OCI-LY7 (cell line): ENCODE results near the gene DLX5. TPM values are rescaled to one million over a fixed set of nuclear protein-coding genes. Genes with fewer than 3 reads are reported as not detected.

ENCODE experiments used
- BruUV-seq: library from RNA; stranded (reverse); fragments of 400-500 nt; replicated peaks from 2 replicates; lab custom pipeline; 2021; lab: Mats Ljungman, UMichigan
- CTCF ChIA-PET: fragments of 300-600 bp; sonication (Branson Sonifier 250); formaldehyde crosslinking; loops from one replicate; lab custom pipeline; 2022; ENCODE audit warnings: antibody characterized with exemption; ENCODE audit not compliant: unreplicated experiment; lab: Charles Lee
- POLR2A ChIA-PET: fragments of 300-600 bp; sonication (Branson Sonifier 250); formaldehyde crosslinking; loops from one replicate; lab custom pipeline; 2022; ENCODE audit warnings: antibody characterized with exemption; lab: Charles Lee
- DNase-seq: peaks from one replicate; pipeline ENCODE4 v3.0.0-alpha.2; 2015; ENCODE audit warnings: low spot score
- H2AFZ ChIP-seq: fragments of 200-600 bp; sonication (generic), shearing (Covaris generic); 2 replicates; pipeline ENCODE4 v1.6.1; 2014; ENCODE audit warnings: mild to moderate bottlenecking, antibody characterized with exemption, low read length, moderate library complexity
- H3K27ac ChIP-seq: fragments of 200-600 bp; sonication (generic); 2 replicates; pipeline ENCODE4 v1.5.1; 2014; ENCODE audit warnings: mixed run types, low read depth, mild to moderate bottlenecking, moderate library complexity, low read length, inconsistent platforms; ENCODE audit not compliant: poor library complexity, severe bottlenecking
- H3K36me3 ChIP-seq: fragments of 200-600 bp; sonication (generic); 2 replicates; pipeline ENCODE4 v1.6.1; 2014; ENCODE audit warnings: mild to moderate bottlenecking, antibody characterized with exemption, low read length, moderate library complexity, mixed read lengths; ENCODE audit not compliant: insufficient read depth
- H3K4me1 ChIP-seq: fragments of 200-600 bp; sonication (generic); 2 replicates; pipeline ENCODE4 v1.5.1; 2014; ENCODE audit warnings: mild to moderate bottlenecking, low read length; ENCODE audit not compliant: insufficient read depth, poor library complexity, severe bottlenecking
- H3K4me2 ChIP-seq: fragments of 200-600 bp; sonication (generic); 2 replicates; pipeline ENCODE4 v1.6.1; 2014; ENCODE audit warnings: mild to moderate bottlenecking, low read length
- H3K4me3 ChIP-seq: fragments of 200-600 bp; sonication (generic); 2 replicates; pipeline ENCODE4 v1.5.1; 2014; ENCODE audit warnings: mild to moderate bottlenecking, low read depth, low read length; ENCODE audit not compliant: poor library complexity, severe bottlenecking
- H3K79me2 ChIP-seq: fragments of 200-600 bp; sonication (generic); 2 replicates; pipeline ENCODE4 v1.6.1; 2016; ENCODE audit warnings: low read depth, mild to moderate bottlenecking, low read length, moderate library complexity, mixed read lengths; ENCODE audit not compliant: insufficient read depth
- H3K9me2 ChIP-seq: fragments of 200-600 bp; sonication (generic); 2 replicates; pipeline ENCODE4 v1.6.1; 2016; ENCODE audit warnings: mild to moderate bottlenecking, low read length, mixed read lengths; ENCODE audit not compliant: insufficient read depth
- H3K9me3 ChIP-seq: fragments of 200-600 bp; sonication (generic); 2 replicates; pipeline ENCODE4 v1.6.1; 2014; ENCODE audit warnings: mild to moderate bottlenecking, mixed run types, low read length, mixed read lengths
- H4K20me1 ChIP-seq: fragments of 200-600 bp; sonication (generic); 2 replicates; pipeline ENCODE4 v1.6.1; 2014; ENCODE audit warnings: mild to moderate bottlenecking, antibody characterized with exemption, low read length, moderate library complexity, mixed read lengths; ENCODE audit not compliant: insufficient read depth
- EZH2phosphoT487 ChIP-seq: fragments of 200-600 bp; sonication (generic); IDR thresholded peaks from 2 replicates; pipeline ENCODE4 v1.6.1; 2018; ENCODE audit warnings: low read depth, borderline replicate concordance, mild to moderate bottlenecking, mixed run types, antibody characterized with exemption, low read length, moderate library complexity, mixed read lengths
- intact Hi-C: fragments of 100-400 bp; cut with micrococcal nuclease; formaldehyde crosslinking; loops from one replicate; pipeline ENCODE4 v1.10.0; 2022; ENCODE audit not compliant: unreplicated experiment
- total RNA-seq, 2 experiments: library from RNA; depleted of rRNA in 1 of 2; stranded (reverse); fragments of >200 nt in 1 of 2; shearing (Covaris generic) in 1 of 2; gene quantifications; 2 replicates each; pipeline ENCODE4 v1.2.3, GENCODE V29; 2014 to 2022
- TF ChIP-seq, protein P1 (sequence below): fragments of 200-600 bp; sonication (generic); conservative IDR thresholded peaks from 2 replicates; pipeline ENCODE4 v1.5.1; 2014; ENCODE audit warnings: mild to moderate bottlenecking, antibody characterized with exemption, low read length, moderate library complexity, mixed read lengths

The DLX5 gene
- total RNA-seq, 2 experiments from 2014 or later = not detected

DNA sequence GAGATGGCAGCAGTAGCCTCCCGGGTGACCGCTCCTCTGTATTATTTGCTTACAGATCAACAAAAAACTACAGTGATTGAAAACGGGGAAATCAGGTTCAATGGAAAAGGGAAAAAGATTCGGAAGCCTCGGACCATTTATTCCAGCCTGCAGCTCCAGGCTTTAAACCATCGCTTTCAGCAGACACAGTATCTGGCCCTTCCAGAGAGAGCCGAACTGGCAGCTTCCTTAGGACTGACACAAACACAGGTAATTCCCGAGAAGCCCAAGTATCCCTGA lies 17.1 kb downstream of the DLX5 start:
- H4K20me1 ChIP-seq = no peaks in the 10 kb centered on the region

DNA sequence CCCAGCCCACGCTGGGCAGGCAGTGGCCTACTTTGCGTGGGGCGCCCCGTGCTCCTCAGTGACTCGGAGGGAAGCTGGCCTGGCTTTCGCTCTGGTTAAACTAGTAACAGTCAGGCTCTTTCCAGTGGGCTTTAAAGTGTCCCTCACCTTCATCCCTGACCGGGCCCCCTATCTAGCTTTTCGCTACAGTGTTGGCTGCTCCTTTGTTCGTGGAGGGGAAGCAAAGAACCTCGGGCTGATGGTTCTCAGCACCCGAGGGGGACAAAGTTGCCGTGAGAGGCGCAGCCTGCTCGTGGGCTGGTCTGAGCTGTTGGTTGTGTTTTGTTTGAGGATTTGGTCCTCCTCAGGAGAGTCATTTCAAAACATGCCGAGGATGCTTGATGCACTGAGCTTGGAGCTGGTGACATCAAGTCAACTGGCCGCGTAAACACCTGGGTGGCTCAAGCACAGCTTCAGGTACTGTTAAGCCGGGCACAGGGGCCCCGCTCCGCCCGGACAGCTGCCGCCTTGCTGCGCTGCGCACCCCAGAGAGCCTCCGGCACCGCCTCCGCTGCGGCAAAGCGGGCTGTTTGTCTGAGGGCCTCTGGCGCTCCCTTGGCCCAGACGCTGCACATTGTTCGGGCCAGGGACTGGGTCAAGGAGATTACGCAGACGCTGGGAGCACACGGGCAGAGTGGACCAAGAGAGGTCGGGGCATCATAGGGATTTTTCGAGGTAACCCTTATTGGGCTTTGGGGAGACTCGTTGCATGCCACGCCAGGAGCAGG lies 17.6 kb downstream of the DLX5 start:
- H3K4me3 ChIP-seq = no peak overlapping the region
- no peak for DNase-seq
- no peaks in the 10 kb centered on the region for H3K9me3 ChIP-seq
- intact Hi-C loops = no loop called here
- H3K36me3 ChIP-seq = no peaks in the 10 kb centered on the region
- H3K79me2 ChIP-seq = no peaks in the 10 kb centered on the region
- no peak overlapping the region for H2AFZ ChIP-seq
- H3K4me1 ChIP-seq = no peaks in the 10 kb centered on the region
- ChIA-PET POLR2A (no interaction called here), CTCF (interaction anchor here (1.3 kb wide), 1 partner anchor 21 kb away, joined by 4 read pairs; no protein-coding TSS in a partner anchor)
- no peak overlapping the region for H3K27ac ChIP-seq
- BruUV-seq = no TSS peak
- no peak for TF ChIP-seq EZH2phosphoT487
- TF ChIP-seq, protein P1, sequence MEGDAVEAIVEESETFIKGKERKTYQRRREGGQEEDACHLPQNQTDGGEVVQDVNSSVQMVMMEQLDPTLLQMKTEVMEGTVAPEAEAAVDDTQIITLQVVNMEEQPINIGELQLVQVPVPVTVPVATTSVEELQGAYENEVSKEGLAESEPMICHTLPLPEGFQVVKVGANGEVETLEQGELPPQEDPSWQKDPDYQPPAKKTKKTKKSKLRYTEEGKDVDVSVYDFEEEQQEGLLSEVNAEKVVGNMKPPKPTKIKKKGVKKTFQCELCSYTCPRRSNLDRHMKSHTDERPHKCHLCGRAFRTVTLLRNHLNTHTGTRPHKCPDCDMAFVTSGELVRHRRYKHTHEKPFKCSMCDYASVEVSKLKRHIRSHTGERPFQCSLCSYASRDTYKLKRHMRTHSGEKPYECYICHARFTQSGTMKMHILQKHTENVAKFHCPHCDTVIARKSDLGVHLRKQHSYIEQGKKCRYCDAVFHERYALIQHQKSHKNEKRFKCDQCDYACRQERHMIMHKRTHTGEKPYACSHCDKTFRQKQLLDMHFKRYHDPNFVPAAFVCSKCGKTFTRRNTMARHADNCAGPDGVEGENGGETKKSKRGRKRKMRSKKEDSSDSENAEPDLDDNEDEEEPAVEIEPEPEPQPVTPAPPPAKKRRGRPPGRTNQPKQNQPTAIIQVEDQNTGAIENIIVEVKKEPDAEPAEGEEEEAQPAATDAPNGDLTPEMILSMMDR = no peak
- no peak overlapping the region for H3K4me2 ChIP-seq
- H3K9me2 ChIP-seq = no peaks in the 10 kb centered on the region
- H4K20me1 ChIP-seq = no peaks in the 10 kb centered on the region

More for the DNA sequence above, 17.1 kb downstream of the DLX5 start:
- no peak for DNase-seq
- Histone ChIP-seq H3K27ac (no peak overlapping the region), H3K9me2 (no peaks in the 10 kb centered on the region), H3K36me3 (no peaks in the 10 kb centered on the region), H3K4me2 (no peak overlapping the region), H3K4me3 (no peak overlapping the region), H3K4me1 (no peaks in the 10 kb centered on the region), H3K9me3 (no peaks in the 10 kb centered on the region), H2AFZ (no peak overlapping the region), H3K79me2 (no peaks in the 10 kb centered on the region)
- TF ChIP-seq, protein P1 = no peak
- no peak for TF ChIP-seq EZH2phosphoT487
- POLR2A ChIA-PET = no interaction called here
- intact Hi-C loops = no loop called here
- no TSS peak for BruUV-seq
- CTCF ChIA-PET = interaction anchor here (1.3 kb wide), 1 partner anchor 20 kb away, joined by 4 read pairs; no protein-coding TSS in a partner anchor
